Measurements from ENCODE around the gene GPR160.

Gene GPR160

DNA sequence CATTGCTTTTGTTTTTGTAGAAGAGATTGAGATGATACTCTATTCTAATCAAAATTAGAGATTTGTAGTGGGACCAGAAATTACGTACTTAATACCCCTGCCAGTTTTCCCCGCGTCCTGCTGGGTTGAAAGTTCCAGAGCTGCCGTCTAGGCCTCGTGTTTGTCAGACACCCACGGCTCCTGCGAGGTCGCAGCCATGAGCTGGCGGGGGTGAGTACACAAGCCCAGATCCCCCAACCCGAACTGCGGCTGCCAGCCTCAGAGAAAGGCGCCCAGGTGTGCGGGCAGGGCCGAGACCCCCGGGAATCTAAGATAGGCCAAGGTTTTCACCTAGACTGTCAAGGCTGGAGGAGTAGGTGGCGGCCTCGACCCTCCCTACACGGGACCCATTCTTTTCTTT lies 26.3 kb downstream of the GPR160 start:
- DNase-seq (ENCODE audit: low read depth) = no peak

- DNase-seq (ENCODE audit: low read depth) = no peak
These were observed 37.8 kb downstream of the GPR160 start for GRCh38 chr3:170075441-170076091.

DNA sequence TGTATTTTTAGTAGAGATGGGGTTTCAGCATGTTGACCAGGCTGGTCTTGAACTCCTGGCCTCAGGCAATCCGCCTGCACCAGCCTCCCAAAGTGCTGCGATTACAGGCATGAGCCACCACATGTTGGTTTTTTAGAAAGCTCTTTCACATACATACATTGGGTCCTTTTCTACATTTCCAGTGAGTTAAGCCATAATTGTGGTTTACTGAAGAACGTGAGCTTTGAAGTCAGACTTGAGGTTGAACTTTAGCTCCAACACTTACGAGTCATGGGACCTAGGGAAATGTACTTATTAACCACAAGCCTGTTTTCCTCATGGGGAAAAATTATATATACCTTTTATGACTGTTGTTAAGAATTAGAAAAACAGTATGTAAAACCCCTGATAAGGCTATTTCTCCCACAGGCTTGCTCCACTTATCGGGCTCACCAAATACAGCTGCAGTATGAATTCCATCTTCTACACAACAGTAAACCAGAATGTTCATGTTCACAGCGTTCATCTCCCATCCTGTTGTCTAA lies 39.0 kb downstream of the GPR160 start:
- DNase-seq (ENCODE audit: low read depth) = no peak

DNA sequence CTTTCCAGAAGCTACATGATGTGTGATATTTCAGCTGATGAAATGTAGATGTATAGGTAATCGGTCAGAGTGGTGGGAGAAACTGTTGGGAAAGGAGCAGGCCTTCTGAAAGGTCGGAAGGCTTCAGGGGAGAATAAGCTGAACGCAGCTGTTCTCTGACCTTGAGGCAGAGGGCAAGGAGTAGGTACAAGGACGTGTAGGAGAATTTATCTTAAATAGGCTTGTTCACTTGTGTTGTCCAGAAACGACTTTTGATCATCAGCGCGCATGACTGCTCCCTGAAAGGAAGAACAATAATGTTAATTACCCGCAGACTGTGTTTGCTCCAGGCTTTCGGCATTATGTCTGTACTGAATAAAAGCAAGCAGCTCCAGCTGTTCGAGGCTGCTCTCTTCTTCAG lies 39.6 kb downstream of the GPR160 start:
- DNase-seq (ENCODE audit: low read depth) = no peak

DNA sequence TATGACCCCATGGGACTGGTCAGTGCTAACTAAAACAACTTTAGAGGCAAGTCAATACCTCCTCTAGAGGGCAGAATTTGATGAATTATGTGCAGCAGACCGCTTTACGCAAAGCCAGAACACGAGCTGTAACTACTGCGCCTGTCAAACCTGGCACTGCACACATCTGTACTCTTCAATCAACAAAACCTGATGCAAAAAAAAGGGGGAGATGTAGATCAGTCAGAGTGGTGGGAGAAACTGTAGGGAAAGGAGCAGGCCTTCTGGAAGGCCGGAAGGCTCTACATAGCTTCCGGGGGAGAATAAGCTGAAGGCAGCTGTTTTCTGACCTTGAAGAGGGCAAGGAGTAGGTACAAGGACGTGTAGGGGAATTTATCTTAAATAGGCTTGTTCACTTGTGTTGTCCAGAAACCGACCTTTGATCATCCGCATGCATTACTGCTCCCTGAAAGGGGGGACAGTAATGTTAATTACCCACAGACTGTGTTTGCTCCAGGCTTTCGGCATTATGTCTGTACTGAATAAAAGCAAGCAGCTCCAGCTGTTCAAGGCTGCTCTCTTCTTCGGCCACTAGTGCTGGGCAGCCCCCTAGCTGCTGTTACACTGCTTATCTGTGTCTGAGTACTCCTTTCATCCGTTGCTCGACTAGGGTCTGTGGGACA lies 41.0 kb downstream of the GPR160 start:
- no peak for DNase-seq (ENCODE audit: low read depth)

- DNase-seq (ENCODE audit: low read depth) = no peak
These were observed 41.9 kb downstream of the GPR160 start for GRCh38 chr3:170079536-170080165.

- DNase-seq (ENCODE audit: low read depth) = no peak
These were observed 42.8 kb downstream of the GPR160 start for GRCh38 chr3:170080605-170081004.

- peak; percentile 44 for DNase-seq (ENCODE audit: low read depth)
These were observed 43.4 kb downstream of the GPR160 start for GRCh38 chr3:170081079-170081741.

DNA sequence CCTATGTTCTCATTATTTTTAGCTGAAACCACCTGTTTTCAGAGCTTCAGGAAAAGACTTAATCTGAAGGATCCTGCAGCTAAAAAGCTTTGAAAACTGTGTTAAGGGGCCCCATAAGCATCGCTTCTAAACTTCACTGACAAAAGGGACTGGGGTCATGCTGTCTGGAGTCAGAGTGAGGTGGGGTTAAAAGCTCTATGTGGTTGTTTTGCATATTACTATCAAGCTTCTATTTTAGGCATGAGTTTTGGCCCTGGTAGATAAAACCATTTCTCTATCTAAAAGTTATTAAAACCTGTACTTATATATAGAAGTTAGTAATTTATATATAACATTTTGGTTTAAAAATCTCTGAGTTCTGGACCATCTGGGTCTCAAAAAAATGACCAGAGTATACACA lies 45.5 kb downstream of the GPR160 start:
- no peak for DNase-seq (ENCODE audit: low read depth)

DNA sequence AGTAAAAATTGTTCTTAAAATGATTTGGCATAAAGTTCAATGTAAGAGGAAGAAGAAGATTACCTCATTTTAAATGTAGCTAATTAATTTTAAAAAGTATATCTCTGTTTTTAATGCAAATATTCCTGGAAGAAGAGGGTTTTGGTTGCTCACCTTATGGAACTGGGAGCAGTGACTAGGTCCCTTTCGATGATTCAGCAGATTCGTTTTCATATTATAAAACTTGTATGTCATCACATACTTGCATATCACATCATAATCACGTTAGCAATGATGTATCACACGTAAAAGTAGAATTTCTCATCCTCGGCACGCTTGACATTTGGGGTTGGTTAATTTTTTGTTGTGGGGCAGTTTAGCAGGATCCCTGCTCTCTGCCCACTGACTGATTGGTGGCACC lies 47.6 kb downstream of the GPR160 start:
- no peak for DNase-seq (ENCODE audit: low read depth)

- DNase-seq (ENCODE audit: low read depth) = no peak
These were observed 52.2 kb downstream of the GPR160 start for GRCh38 chr3:170089862-170090600.

GRCh38 chr3:170090601-170090981 lies 52.8 kb downstream of the GPR160 start:
- no peak for DNase-seq (ENCODE audit: low read depth)

GRCh38 chr3:170092907-170093306 lies 55.1 kb downstream of the GPR160 start:
- DNase-seq (ENCODE audit: low read depth) = no peak

DNA sequence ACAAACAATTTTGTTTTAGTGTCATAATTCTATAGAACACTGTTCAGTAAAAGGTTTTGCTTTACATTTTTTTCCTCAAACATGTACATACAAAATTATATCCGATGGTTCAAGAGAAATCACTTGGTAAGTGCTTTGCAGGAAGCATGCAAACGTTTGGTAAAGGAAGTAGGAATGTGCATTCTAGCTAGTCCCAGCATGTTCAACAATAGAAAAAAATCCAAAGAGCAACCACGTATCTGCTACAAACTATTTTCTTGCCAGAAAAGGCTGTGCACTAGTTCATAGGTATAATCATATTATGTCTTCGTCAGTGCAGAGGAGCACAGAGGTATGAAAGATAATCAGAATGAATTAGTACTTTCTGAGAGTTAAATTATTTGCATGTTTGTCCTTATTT lies 58.0 kb downstream of the GPR160 start:
- no peak for DNase-seq (ENCODE audit: low read depth)

- DNase-seq (ENCODE audit: low read depth) = no peak
These were observed 58.5 kb downstream of the GPR160 start for GRCh38 chr3:170096342-170096741.

- DNase-seq (ENCODE audit: low read depth) = no peak
These were observed 61.0 kb downstream of the GPR160 start for GRCh38 chr3:170098753-170099152.

DNA sequence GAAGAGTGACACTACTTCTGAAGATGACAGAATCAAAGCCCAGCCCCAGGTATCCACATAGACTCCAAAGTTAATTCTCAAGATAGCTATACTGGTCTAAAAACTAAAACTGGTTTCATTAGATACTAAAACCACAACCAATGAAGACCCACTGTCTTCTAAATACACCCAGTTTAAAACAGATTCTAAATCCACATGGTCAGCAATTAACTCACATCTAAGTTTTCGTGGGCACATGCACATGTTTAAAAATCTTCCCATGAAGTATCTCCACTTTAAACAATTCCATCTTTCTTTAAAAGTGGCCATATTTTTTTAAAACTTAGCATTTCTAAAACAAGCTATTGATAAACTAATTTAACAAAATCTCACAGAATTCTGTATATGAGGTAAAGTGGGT lies 63.1 kb downstream of the GPR160 start:
- no peak for DNase-seq (ENCODE audit: low read depth)

GRCh38 chr3:170102431-170102830 lies 64.6 kb downstream of the GPR160 start:
- no peak for DNase-seq (ENCODE audit: low read depth)

GRCh38 chr3:170107941-170108340 lies 70.1 kb downstream of the GPR160 start:
- DNase-seq (ENCODE audit: low read depth) = no peak

GRCh38 chr3:170108955-170109354 lies 71.2 kb downstream of the GPR160 start:
- DNase-seq (ENCODE audit: low read depth) = no peak

GRCh38 chr3:170109579-170110293 lies 71.9 kb downstream of the GPR160 start:
- no peak for DNase-seq (ENCODE audit: low read depth)
